Gastrocnemius medialis (tissue), 4 donors: ENCODE results near the gene MT1B. TPM values are rescaled to one million over a fixed set of nuclear protein-coding genes. Genes with fewer than 3 reads are reported as not detected.

Source experiments
- ATAC-seq, 2 donors: fragments of 150-250 bp; one replicate each; pipeline ENCODE4 v1.9.1; 2016
- DNase-seq, 2 donors: peaks; one replicate each; pipeline ENCODE4 v3.0.0-alpha.2; 2019
- H3K27ac ChIP-seq, 4 donors: fragments of 200-600 bp; sonication (generic); 1 replicate in 1 of 4; 2 replicates in 3 of 4; pipeline ENCODE4 v1.5.1; 2016 to 2018; ENCODE audit warnings: mild to moderate bottlenecking in 2 of 4, moderate library complexity in 1 of 4
- H3K27me3 ChIP-seq, 3 donors: fragments of 200-600 bp; sonication (generic) in 2 of 3; 1 replicate in 1 of 3; 2 replicates in 2 of 3; pipeline versions ENCODE4 v1.5.1 to v1.6.0; 2016 to 2019; ENCODE audit warnings: mild to moderate bottlenecking in 1 of 3, moderate library complexity in 1 of 3
- H3K36me3 ChIP-seq, 2 donors: fragments of 200-600 bp; sonication (generic) in 1 of 2; one replicate each; pipeline ENCODE4 v1.5.1; 2017 to 2018
- H3K4me1 ChIP-seq, 2 donors: fragments of 200-600 bp; sonication (generic) in 1 of 2; one replicate each; pipeline ENCODE4 v1.5.1; 2016 to 2017; ENCODE audit warnings: mild to moderate bottlenecking in 2 of 2
- H3K4me3 ChIP-seq, 4 donors: fragments of 200-600 bp; sonication (generic) in 3 of 4; 1 replicate in 1 of 4; 2 replicates in 3 of 4; pipeline ENCODE4 v1.5.1; 2016 to 2019; ENCODE audit warnings: mild to moderate bottlenecking in 2 of 4
- H3K9me3 ChIP-seq, 3 donors: fragments of 200-600 bp; sonication (generic) in 2 of 3; 1 replicate in 1 of 3; 2 replicates in 2 of 3; pipeline ENCODE4 v1.5.1; 2016 to 2019
- POLR2A ChIP-seq, 2 donors: fragments of 450-650 bp; IDR thresholded peaks; one replicate each; pipeline ENCODE4 v1.6.1; 2017; ENCODE audit warnings: antibody characterized with exemption in 2 of 2, mild to moderate bottlenecking in 2 of 2, moderate library complexity in 2 of 2
- in situ Hi-C, 4 donors: fragments of 200-750 bp; cut with MboI; loops; one replicate each; pipeline versions ENCODE4 v1.15.0 to v1.8.0; 2017; ENCODE audit warnings: low sequenced_read_pairs in 4 of 4
- intact Hi-C: fragments of 100-400 bp; cut with DNase I; formaldehyde crosslinking; loops from one replicate; pipeline ENCODE4 v1.15.1; 2023; ENCODE audit warnings: low total_unique reads
- total RNA-seq, 4 donors: library from RNA; depleted of rRNA; stranded (reverse); fragments of >200 nt; gene quantifications; one replicate each; pipeline versions ENCODE4 v1.1.0 to v1.2.3, GENCODE V29; 2016
- TF ChIP-seq, protein P1 (sequence below), 5 experiments: fragments of 450-650 bp in 3 of 5; fragments of 200-600 bp in 2 of 5; sonication (generic) in 2 of 5; IDR thresholded peaks in 4 of 5; conservative IDR thresholded peaks in 1 of 5; 1 replicate in 4 of 5; 2 replicates in 1 of 5; pipeline ENCODE4 v1.5.1; 2016 to 2019; ENCODE audit warnings: antibody characterized with exemption in 5 of 5, mild to moderate bottlenecking in 3 of 5, moderate library complexity in 3 of 5

MT1B gene
- total RNA-seq, 4 donors from 2014 or later: not detected

DNA sequence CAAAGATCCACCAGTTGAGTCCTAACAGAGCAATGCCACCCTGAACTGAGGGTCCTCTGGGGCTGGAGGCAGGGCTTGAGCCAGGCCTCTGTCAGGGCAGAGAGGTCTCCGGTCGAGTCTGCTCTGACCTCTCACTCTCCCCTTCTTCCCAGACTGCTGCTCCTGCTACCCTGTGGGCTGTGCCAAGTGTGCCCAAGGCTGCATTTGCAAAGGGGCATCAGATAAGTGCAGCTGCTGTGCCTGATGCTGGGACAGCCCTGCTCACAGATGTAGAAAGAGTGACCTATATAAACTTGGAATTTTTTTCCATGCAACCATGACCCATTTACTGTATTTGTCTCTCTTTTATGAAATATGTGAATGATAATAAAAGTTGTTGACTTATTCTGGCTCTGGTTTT is 2.4 kb upstream of the MT1B start:
- no peaks in the 10 kb centered on the region for H3K36me3 ChIP-seq
- no peak for DNase-seq
- H3K27ac ChIP-seq: no peak overlapping the region
- no peaks in the 10 kb centered on the region for H3K4me1 ChIP-seq
- ATAC-seq: no peak
- no peak for TF ChIP-seq POLR2A (IDR thresholded peaks at IDR 0.05)
- TF ChIP-seq, protein P1, sequence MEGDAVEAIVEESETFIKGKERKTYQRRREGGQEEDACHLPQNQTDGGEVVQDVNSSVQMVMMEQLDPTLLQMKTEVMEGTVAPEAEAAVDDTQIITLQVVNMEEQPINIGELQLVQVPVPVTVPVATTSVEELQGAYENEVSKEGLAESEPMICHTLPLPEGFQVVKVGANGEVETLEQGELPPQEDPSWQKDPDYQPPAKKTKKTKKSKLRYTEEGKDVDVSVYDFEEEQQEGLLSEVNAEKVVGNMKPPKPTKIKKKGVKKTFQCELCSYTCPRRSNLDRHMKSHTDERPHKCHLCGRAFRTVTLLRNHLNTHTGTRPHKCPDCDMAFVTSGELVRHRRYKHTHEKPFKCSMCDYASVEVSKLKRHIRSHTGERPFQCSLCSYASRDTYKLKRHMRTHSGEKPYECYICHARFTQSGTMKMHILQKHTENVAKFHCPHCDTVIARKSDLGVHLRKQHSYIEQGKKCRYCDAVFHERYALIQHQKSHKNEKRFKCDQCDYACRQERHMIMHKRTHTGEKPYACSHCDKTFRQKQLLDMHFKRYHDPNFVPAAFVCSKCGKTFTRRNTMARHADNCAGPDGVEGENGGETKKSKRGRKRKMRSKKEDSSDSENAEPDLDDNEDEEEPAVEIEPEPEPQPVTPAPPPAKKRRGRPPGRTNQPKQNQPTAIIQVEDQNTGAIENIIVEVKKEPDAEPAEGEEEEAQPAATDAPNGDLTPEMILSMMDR (IDR thresholded peaks at IDR 0.05 in 4 of 5, conservative IDR thresholded peaks at IDR 0.05 in 1 of 5): no peak
- H3K27me3 ChIP-seq: peaks cover 0 to 8% (median 7%) of the 10 kb centered on the region in 3 donors
- intact Hi-C loops: no loop called here
- H3K4me3 ChIP-seq: no peak overlapping the region
- in situ Hi-C loops: no loop called here
- H3K9me3 ChIP-seq: no peaks in the 10 kb centered on the region

GRCh38 chr16:56649820-56650219 is 1.9 kb upstream of the MT1B start:
- no peak for DNase-seq

DNA sequence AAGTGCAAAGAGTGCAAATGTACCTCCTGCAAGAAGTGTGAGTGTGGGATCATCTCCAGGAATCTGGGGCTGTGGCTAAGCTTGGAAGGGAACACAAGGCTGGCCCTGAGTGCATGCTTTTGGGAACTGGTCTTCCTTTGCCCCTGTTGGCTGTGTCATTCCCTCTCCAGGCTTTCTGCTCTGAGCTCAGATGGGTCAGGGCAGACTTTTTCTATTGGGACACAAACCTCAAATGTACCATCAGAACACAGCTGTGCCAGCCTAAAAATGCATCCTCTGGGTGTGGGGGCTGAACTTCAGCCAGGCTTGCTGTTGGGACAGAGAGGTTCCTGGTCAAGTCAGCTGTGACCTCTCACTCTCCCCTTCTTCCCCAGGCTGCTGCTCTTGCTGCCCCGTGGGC is 914 bp downstream of the MT1B start:
- ATAC-seq: no peak
- peaks cover 0 to 7% (median under 1%) of the 10 kb centered on the region in 3 donors for H3K27me3 ChIP-seq

More at GRCh38 chr16:56649820-56650219, 1.9 kb upstream of the MT1B start:
- Histone ChIP-seq H3K27me3 (peaks cover 0 to 8% (median 7%) of the 10 kb centered on the region in 3 donors), H3K4me1 (no peaks in the 10 kb centered on the region), H3K27ac (no peak overlapping the region), H3K36me3 (no peaks in the 10 kb centered on the region), H3K4me3 (no peak overlapping the region), H3K9me3 (no peaks in the 10 kb centered on the region)
- no peak for ATAC-seq
- in situ Hi-C loops: no loop called here
- TF ChIP-seq, protein P1 (IDR thresholded peaks at IDR 0.05 in 4 of 5, conservative IDR thresholded peaks at IDR 0.05 in 1 of 5): no peak
- no peak for TF ChIP-seq POLR2A (IDR thresholded peaks at IDR 0.05)
- intact Hi-C loops: no loop called here

DNA sequence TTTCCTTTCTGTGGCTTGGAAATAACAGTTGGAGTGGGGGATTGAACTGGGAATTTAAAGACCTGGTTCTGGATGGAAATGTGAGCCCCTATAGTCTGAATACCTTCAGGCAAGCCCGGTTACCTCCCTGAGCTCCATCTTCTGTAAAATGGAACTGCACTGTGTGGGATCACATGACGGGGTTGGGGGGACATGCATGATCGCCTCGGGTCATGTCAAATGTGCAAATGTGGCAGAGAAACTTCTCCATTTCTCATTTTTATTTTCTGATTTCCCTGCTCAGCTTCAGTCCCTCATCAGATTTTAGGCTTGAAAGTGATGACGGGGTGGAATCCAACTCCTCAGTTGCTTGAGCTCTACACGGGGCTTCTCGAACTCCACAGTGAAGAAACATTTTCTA is 1.5 kb downstream of the MT1B start:
- DNase-seq (no peak), ATAC-seq (no peak)
- peaks cover 0 to 2% (median under 1%) of the 10 kb centered on the region in 3 donors for H3K27me3 ChIP-seq
- H3K27ac ChIP-seq: no peak overlapping the region
- H3K9me3 ChIP-seq: no peaks in the 10 kb centered on the region
- TF ChIP-seq, protein P1 (IDR thresholded peaks at IDR 0.05 in 4 of 5, conservative IDR thresholded peaks at IDR 0.05 in 1 of 5): no peak
- TF ChIP-seq POLR2A (IDR thresholded peaks at IDR 0.05): no peak
- in situ Hi-C loops (no loop called here), intact Hi-C loops (no loop called here)
- no peaks in the 10 kb centered on the region for H3K36me3 ChIP-seq
- no peak overlapping the region for H3K4me3 ChIP-seq
- peaks cover 0 to 4% of the 10 kb centered on the region in 2 donors for H3K4me1 ChIP-seq

More for the DNA sequence above, 914 bp downstream of the MT1B start:
- no peak overlapping the region for H3K4me3 ChIP-seq
- in situ Hi-C loops (no loop called here), intact Hi-C loops (no loop called here)
- TF ChIP-seq POLR2A (IDR thresholded peaks at IDR 0.05): no peak
- TF ChIP-seq, protein P1 (IDR thresholded peaks at IDR 0.05 in 4 of 5, conservative IDR thresholded peaks at IDR 0.05 in 1 of 5): no peak
- no peak overlapping the region for H3K27ac ChIP-seq
- H3K4me1 ChIP-seq: peaks cover 0 to under 1% of the 10 kb centered on the region in 2 donors
- H3K9me3 ChIP-seq: no peaks in the 10 kb centered on the region
- H3K36me3 ChIP-seq: no peaks in the 10 kb centered on the region
- DNase-seq: no peak
